Neural progenitor cell (in vitro differentiated cells): ENCODE data around the gene OR6C75.

Source experiments
- CTCF ChIP-seq: fragments of 200-600 bp; sonication (generic); IDR thresholded peaks from 2 replicates; pipeline ENCODE4 v1.5.1; 2017; ENCODE audit warnings: antibody characterized with exemption, mild to moderate bottlenecking
- EZH2 ChIP-seq: fragments of 200-600 bp; sonication (generic); IDR thresholded peaks from 2 replicates; pipeline ENCODE4 v1.6.1; 2017; ENCODE audit warnings: antibody characterized with exemption, mild to moderate bottlenecking, moderate library complexity

- TF ChIP-seq EZH2 (no peak), CTCF (no peak)
These were observed 54.2 kb downstream of the OR6C75 start for GRCh38 chr12:55416961-55417360.
